SU-DHL-6 (cell line): ENCODE results near the gene KCNJ12.
"Not testable (repeated sequence)": the region's sequence is repeated elsewhere in the genome, so short reads cannot be mapped to it uniquely, and the experiment has no call there.

Experiments
- H2AFZ ChIP-seq: fragments of 200-600 bp; sonication (generic); 2 replicates; pipeline ENCODE4 v1.6.1; 2014; ENCODE audit warnings: low read depth, mild to moderate bottlenecking, moderate library complexity, mixed read lengths, antibody characterized with exemption, low read length; ENCODE audit not compliant: severe bottlenecking
- H3F3A ChIP-seq: fragments of 200-600 bp; shearing (Covaris generic); 2 replicates; pipeline ENCODE4 v1.6.0; 2016; ENCODE audit warnings: antibody characterized with exemption, mild to moderate bottlenecking; ENCODE audit not compliant: insufficient read depth
- H3K27ac ChIP-seq: fragments of 200-600 bp; sonication (generic); 2 replicates; pipeline ENCODE4 v1.5.1; 2016; ENCODE audit warnings: low read depth, mild to moderate bottlenecking, low read length, moderate library complexity, mixed read lengths
- H3K27me3 ChIP-seq: fragments of 200-600 bp; sonication (generic), shearing (Covaris generic); 2 replicates; pipeline ENCODE4 v1.6.0; 2014; ENCODE audit warnings: mild to moderate bottlenecking, low read length
- H3K36me3 ChIP-seq: fragments of 200-600 bp; sonication (generic); 2 replicates; pipeline ENCODE4 v1.6.1; 2014; ENCODE audit warnings: mild to moderate bottlenecking, low read length, mixed read lengths
- H3K4me2 ChIP-seq: fragments of 300-600, 200-600 bp; shearing (Covaris generic), sonication (generic); 2 replicates; pipeline ENCODE4 v1.6.0; 2014; ENCODE audit warnings: low read length, low read depth, mild to moderate bottlenecking; ENCODE audit not compliant: poor library complexity, severe bottlenecking
- H3K4me3 ChIP-seq: fragments of 200-600 bp; sonication (generic); 2 replicates; pipeline ENCODE4 v1.5.1; 2014; ENCODE audit warnings: antibody characterized with exemption, low read length, mild to moderate bottlenecking, mixed read lengths; ENCODE audit not compliant: insufficient read depth, poor library complexity, severe bottlenecking
- H3K79me2 ChIP-seq: fragments of 200-600 bp; sonication (generic); 2 replicates; pipeline ENCODE4 v1.6.1; 2014; ENCODE audit warnings: mild to moderate bottlenecking, low read length, moderate library complexity; ENCODE audit not compliant: insufficient read depth
- H3K9ac ChIP-seq: fragments of 200-600 bp; sonication (generic); 2 replicates; pipeline ENCODE4 v1.7.0; 2014; ENCODE audit warnings: mild to moderate bottlenecking, low read length
- H3K9me2 ChIP-seq: fragments of 200-600 bp; sonication (generic); replicated peaks from 2 replicates; pipeline ENCODE4 v1.6.1; 2014; ENCODE audit warnings: low read length; ENCODE audit not compliant: insufficient read depth
- H3K9me3 ChIP-seq: fragments of 200-600 bp; sonication (generic); 2 replicates; pipeline ENCODE4 v1.6.1; 2014; ENCODE audit warnings: low read length, mixed read lengths; ENCODE audit not compliant: insufficient read depth
- H4K20me1 ChIP-seq: fragments of 200-600 bp; sonication (generic); 2 replicates; pipeline ENCODE4 v1.6.1; 2014; ENCODE audit warnings: low read depth, mild to moderate bottlenecking, antibody characterized with exemption, low read length, moderate library complexity, mixed read lengths

Gene KCNJ12

DNA sequence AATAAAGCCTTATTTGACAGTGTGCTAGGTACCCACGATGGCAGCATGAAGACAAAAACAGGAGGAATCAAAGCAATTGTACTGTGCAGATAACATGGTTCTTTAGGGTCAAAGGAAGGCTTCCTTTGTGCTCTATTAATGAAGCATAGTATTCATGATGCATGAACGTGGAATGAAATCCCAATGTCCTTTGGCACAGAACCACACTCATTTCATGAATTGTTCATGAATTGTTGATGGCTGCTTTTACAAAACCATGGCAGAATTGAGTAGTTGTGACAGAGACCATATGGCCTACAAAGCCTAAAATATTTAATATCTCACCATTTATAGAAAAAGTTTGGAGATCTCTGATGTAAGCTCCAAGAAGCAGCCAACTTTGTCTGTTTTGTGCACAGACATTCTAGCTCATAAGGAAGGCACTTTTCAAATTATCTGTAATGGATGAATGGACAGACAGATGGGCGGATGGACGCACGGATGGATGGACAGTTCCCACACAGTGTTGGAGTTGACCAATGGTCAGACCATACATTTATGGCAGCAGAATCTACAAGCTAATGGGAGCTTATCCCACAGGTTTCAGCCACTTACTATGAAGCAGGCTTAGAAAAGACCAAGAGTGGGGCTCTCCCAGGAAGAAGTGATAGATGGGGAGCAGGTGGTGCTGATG lies 52.7 kb downstream of the KCNJ12 start:
- not testable (repeated sequence) for H3K9me3 ChIP-seq, H2AFZ ChIP-seq, H4K20me1 ChIP-seq, H3K79me2 ChIP-seq, H3K9me2 ChIP-seq, H3K4me3 ChIP-seq, H3K27me3 ChIP-seq, H3K36me3 ChIP-seq, H3F3A ChIP-seq, H3K4me2 ChIP-seq, H3K27ac ChIP-seq, H3K9ac ChIP-seq

DNA sequence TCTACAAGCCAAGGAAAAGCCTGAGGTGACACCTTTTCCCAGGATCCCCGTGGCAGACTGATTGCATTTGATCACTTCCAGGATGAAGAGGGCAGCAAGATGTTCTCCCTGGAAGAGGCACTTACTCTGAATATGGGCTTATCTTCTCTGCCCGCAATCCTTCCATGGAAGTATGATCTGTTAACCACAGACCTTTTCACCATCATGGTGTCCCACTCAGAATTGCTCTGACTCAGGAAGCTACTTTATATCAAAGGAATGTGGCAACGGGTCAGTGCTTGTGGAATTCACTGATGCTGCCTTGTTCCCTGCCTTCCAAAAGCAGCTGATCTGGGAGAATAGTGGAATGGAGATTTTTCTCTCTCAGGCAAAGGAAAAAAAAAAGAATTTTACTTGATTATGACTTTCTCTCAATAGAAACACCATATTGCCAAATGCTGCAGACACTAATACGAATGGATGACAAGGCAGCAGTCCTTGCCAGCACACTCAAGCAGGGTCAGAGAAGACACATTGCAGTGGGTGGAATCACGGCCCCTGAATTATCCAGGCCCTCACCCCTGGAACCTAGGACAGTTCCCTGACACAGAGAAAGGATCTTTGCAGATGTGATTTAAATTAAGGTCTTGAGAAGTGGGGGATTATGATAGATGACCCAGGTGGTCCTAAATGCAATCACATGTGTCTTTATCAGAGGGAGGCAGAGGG lies 53.9 kb downstream of the KCNJ12 start:
- H3K4me2 ChIP-seq, H3K4me3 ChIP-seq, H3F3A ChIP-seq, H3K9me3 ChIP-seq, H4K20me1 ChIP-seq, H3K9ac ChIP-seq, H3K27ac ChIP-seq, H3K36me3 ChIP-seq, H2AFZ ChIP-seq, H3K79me2 ChIP-seq, H3K27me3 ChIP-seq, H3K9me2 ChIP-seq: not testable (repeated sequence)

- not testable (repeated sequence) for H3K9me2 ChIP-seq, H3K4me2 ChIP-seq, H2AFZ ChIP-seq, H4K20me1 ChIP-seq, H3K27me3 ChIP-seq, H3K9ac ChIP-seq, H3K9me3 ChIP-seq, H3K27ac ChIP-seq, H3K4me3 ChIP-seq, H3K79me2 ChIP-seq, H3F3A ChIP-seq, H3K36me3 ChIP-seq
Observed at GRCh38 chr17:21433971-21434370, 57.8 kb downstream of the KCNJ12 start.

DNA sequence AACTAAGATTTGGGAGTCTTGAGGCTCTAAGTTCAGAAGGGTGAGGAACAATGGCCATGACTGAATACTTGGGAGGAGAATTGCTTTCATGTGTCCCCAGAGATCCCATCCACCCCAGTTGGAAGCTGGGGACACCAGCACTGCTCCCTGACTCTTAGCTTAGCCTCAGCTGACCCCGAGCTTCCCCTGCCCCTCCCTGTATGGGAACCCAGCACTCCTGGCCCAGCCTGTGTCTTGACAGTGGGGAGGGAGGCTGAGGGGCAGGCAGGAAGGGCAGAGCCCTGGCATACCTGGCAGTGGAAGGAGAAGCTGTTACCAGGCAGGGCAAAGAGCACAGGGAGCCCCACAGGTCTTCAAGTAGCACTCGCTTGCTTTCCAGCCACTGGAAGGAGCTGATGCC lies 58.8 kb downstream of the KCNJ12 start:
- not testable (repeated sequence) for H3K27me3 ChIP-seq, H3K36me3 ChIP-seq, H3K27ac ChIP-seq, H3K9me3 ChIP-seq, H4K20me1 ChIP-seq, H3K4me3 ChIP-seq, H3F3A ChIP-seq, H3K9me2 ChIP-seq, H3K4me2 ChIP-seq, H3K9ac ChIP-seq, H2AFZ ChIP-seq, H3K79me2 ChIP-seq

DNA sequence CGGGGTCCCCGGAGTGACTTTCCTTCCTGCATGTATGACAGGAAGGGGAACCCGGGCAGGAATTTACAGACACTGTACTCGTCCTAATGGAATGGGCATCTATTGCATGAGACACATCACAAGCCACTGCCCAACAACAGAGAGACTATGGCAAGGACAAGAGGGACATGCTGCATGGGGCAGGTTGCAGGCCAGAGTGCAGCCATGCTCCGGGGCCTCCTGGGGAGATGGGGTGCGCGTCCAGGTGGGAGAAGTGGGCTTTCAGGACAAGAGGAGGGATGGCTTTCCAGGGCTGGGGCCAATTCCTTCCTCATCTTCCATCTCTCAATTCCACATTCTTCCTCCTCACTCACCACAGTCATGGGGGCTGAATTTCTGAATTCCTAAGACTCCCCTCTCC lies 60.3 kb downstream of the KCNJ12 start:
- not testable (repeated sequence) for H3K9me3 ChIP-seq, H3K9ac ChIP-seq, H2AFZ ChIP-seq, H3K36me3 ChIP-seq, H3K9me2 ChIP-seq, H3F3A ChIP-seq, H3K27ac ChIP-seq, H4K20me1 ChIP-seq, H3K4me3 ChIP-seq, H3K27me3 ChIP-seq, H3K79me2 ChIP-seq, H3K4me2 ChIP-seq

DNA sequence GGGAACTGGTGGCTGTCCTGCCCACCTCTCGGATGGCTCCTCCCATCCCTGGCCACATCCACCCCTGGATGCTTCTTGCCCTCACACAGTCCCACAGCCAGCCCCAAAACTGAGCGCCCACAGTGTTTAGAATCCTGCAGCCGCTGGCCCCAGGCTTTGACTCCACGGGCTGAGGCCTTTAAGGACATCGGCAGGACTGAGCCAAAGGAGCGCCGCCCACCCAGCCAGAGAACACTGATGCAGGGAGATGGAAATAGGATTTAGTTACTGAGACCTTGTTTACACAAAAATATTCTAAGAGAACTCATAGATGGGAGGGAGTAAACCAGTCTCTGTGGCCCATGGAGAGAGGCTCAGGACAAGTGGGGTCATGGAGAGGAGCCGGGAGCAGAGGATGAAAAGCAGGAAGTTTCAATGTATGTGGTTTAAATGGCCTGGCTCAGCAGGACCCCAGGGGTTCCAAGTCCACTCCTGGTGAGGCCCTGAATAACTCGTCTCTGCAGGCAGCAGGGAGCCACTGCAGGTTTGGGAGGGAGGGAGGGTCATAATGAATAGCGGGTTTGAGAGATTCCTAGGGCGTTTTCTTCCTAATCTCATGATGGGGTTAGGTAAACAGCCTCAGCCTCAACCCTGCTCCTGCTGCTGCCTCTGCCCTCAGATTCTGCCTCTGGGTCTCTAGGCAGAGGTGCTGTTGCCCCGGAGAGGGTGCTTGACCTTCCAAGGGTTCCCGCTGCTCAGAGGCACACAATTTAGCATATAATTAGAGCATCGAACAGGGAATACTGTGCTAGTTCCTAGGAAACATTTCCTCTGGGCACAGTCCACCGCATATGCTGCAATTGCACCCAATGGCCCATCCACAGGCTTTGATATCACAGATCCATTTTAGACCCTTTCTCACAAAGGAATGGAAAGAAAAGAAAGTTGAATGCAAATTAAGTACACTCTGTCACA lies 61.0 kb downstream of the KCNJ12 start:
- not testable (repeated sequence) for H3K79me2 ChIP-seq, H4K20me1 ChIP-seq, H3K9me3 ChIP-seq, H3K4me2 ChIP-seq, H3K9ac ChIP-seq, H3F3A ChIP-seq, H3K4me3 ChIP-seq, H3K27ac ChIP-seq, H3K27me3 ChIP-seq, H2AFZ ChIP-seq, H3K9me2 ChIP-seq, H3K36me3 ChIP-seq

- not testable (repeated sequence) for H3K27me3 ChIP-seq, H3K4me3 ChIP-seq, H3K9ac ChIP-seq, H3K4me2 ChIP-seq, H3F3A ChIP-seq, H4K20me1 ChIP-seq, H2AFZ ChIP-seq, H3K9me3 ChIP-seq, H3K27ac ChIP-seq, H3K36me3 ChIP-seq, H3K9me2 ChIP-seq, H3K79me2 ChIP-seq
Observed at GRCh38 chr17:21438316-21439014, 62.3 kb downstream of the KCNJ12 start.
